GM12878 (cell line): ENCODE results near the gene FGR. TPM values are rescaled to one million over a fixed set of nuclear protein-coding genes. Genes with fewer than 3 reads are reported as not detected.

Experiments
- ATAC-seq: fragments of 200-7000 bp; cut with Tn5 transposase; 3 replicates; pipeline ENCODE4 v1.9.1; 2020; ENCODE audit warnings: mild to moderate bottlenecking, moderate library complexity
- BruUV-seq: library from RNA; stranded (reverse); fragments of 400-500 nt; replicated peaks from 2 replicates; lab custom pipeline; 2021; lab: Mats Ljungman, UMichigan
- CTCF ChIA-PET: fragments of 300-600 bp; sonication (Branson Sonifier 250); formaldehyde crosslinking; extraction: SDS; loops from one replicate; lab custom pipeline; 2021; ENCODE audit warnings: inconsistent platforms; lab: Yijun Ruan, JAX
- POLR2A ChIA-PET: fragments of 350-600 bp; formaldehyde crosslinking; extraction: SDS; loops from one replicate; lab custom pipeline; 2021; ENCODE audit warnings: inconsistent platforms; lab: Charles Lee
- RAD21 ChIA-PET: fragments of 300-600 bp; sonication (Branson Sonifier 250); formaldehyde crosslinking; loops from one replicate; lab custom pipeline; 2023; ENCODE audit warnings: antibody characterized with exemption; ENCODE audit not compliant: unreplicated experiment; lab: Charles Lee
- SMC1A ChIA-PET: fragments of 300-600 bp; sonication (Branson Sonifier 250); formaldehyde crosslinking; loops from one replicate; lab custom pipeline; 2023; ENCODE audit not compliant: unreplicated experiment, uncharacterized antibody; lab: Charles Lee
- DNase-seq: peaks from one replicate; pipeline ENCODE4 v3.0.0-alpha.2; 2011; ENCODE audit warnings: low read depth, low spot score
- FAIRE-seq: peaks from 3 replicates; lab custom pipeline; 2011; peaks lifted over from hg19 to GRCh38; lab: Jason Lieb, UNC
- H2AFZ ChIP-seq: 2 replicates; pipeline ENCODE4 v1.6.0; 2011; ENCODE audit warnings: low read depth, low read length, control low read depth; ENCODE audit not compliant: control insufficient read depth
- H3K27ac ChIP-seq: 2 replicates; pipeline ENCODE4 v1.5.1; 2011; ENCODE audit warnings: control low read depth; ENCODE audit not compliant: control insufficient read depth, insufficient read depth
- H3K27me3 ChIP-seq, 2 experiments: replicated peaks in 1 of 2; 2 replicates each; pipeline versions ENCODE4 v1.6.0 to v1.6.1; 2011; ENCODE audit warnings: low read length in 1 of 2; ENCODE audit not compliant: control insufficient read depth in 2 of 2, insufficient read depth in 2 of 2
- H3K36me3 ChIP-seq, 2 experiments: 2 replicates each; pipeline ENCODE4 v1.5.1; 2011; ENCODE audit warnings: low read length in 1 of 2; ENCODE audit not compliant: control insufficient read depth in 2 of 2, insufficient read depth in 2 of 2
- H3K4me1 ChIP-seq: 2 replicates; pipeline ENCODE4 v1.6.1; 2011; ENCODE audit warnings: mild to moderate bottlenecking, low read length, moderate library complexity, mixed read lengths; ENCODE audit not compliant: control insufficient read depth, insufficient read depth
- H3K4me2 ChIP-seq: 2 replicates; pipeline ENCODE4 v1.6.0; 2011; ENCODE audit warnings: control low read depth; ENCODE audit not compliant: control insufficient read depth, insufficient read depth
- H3K4me3 ChIP-seq: fragments of 200-600 bp; sonication (generic); 2 replicates; pipeline ENCODE4 v1.5.1; 2016
- H3K79me2 ChIP-seq: 2 replicates; pipeline ENCODE4 v1.6.0; 2011; ENCODE audit warnings: low read length; ENCODE audit not compliant: control insufficient read depth, insufficient read depth
- H3K9ac ChIP-seq: 2 replicates; pipeline ENCODE4 v1.8.0; 2011; ENCODE audit warnings: low read length, control low read depth, mixed read lengths; ENCODE audit not compliant: control insufficient read depth, insufficient read depth
- H3K9me3 ChIP-seq: replicated peaks from 3 replicates; pipeline ENCODE4 v1.5.1; 2011; ENCODE audit warnings: mild to moderate bottlenecking, low read length; ENCODE audit not compliant: control insufficient read depth, insufficient read depth
- H4K20me1 ChIP-seq: 2 replicates; pipeline ENCODE4 v1.6.0; 2011; ENCODE audit not compliant: control insufficient read depth, insufficient read depth
- BCL3 ChIP-seq: IDR thresholded peaks from 2 replicates; pipeline ENCODE4 v1.6.1; 2011; ENCODE audit warnings: borderline replicate concordance, low read depth, mild to moderate bottlenecking, moderate library complexity, low read length; ENCODE audit not compliant: insufficient read depth, poor library complexity, severe bottlenecking
- CHD4 ChIP-seq: fragments of 200-600 bp; sonication (generic); IDR thresholded peaks from 2 replicates; pipeline ENCODE4 v1.6.1; 2016; ENCODE audit warnings: mild to moderate bottlenecking
- EED ChIP-seq: sonication (generic); IDR thresholded peaks from 2 replicates; pipeline ENCODE4 v1.6.1; 2016; ENCODE audit warnings: antibody characterized with exemption, low read depth
- FOS ChIP-seq: IDR thresholded peaks from 3 replicates; pipeline ENCODE4 v1.6.1; 2011; ENCODE audit warnings: borderline replicate concordance; ENCODE audit not compliant: insufficient read length; ENCODE audit errors: extremely low read depth
- GABPA ChIP-seq: IDR thresholded peaks from 2 replicates; pipeline ENCODE4 v1.6.1; 2014; ENCODE audit warnings: antibody characterized with exemption, low read depth, mild to moderate bottlenecking, inconsistent platforms
- HDGF ChIP-seq: fragments of 450-650 bp; IDR thresholded peaks from 2 replicates; pipeline ENCODE4 v1.6.1; 2016; ENCODE audit warnings: antibody characterized with exemption
- IRF4 ChIP-seq: IDR thresholded peaks from 2 replicates; pipeline ENCODE4 v1.6.1; 2011; ENCODE audit warnings: low read depth, low read length
- LARP7 ChIP-seq: fragments of 450-650 bp; IDR thresholded peaks from 2 replicates; pipeline ENCODE4 v1.6.1; 2017; ENCODE audit warnings: mild to moderate bottlenecking
- NBN ChIP-seq: fragments of 450-650 bp; IDR thresholded peaks from 2 replicates; pipeline ENCODE4 v1.6.1; 2016
- NFIC ChIP-seq: IDR thresholded peaks from 2 replicates; pipeline ENCODE4 v1.6.1; 2012; ENCODE audit warnings: low read depth, mild to moderate bottlenecking, inconsistent platforms, low read length, moderate library complexity
- RB1 ChIP-seq: fragments of 450-650 bp; formaldehyde crosslinking; IDR thresholded peaks from 2 replicates; pipeline ENCODE4 v1.6.1; 2017; ENCODE audit warnings: mild to moderate bottlenecking, borderline replicate concordance
- SMAD1 ChIP-seq: fragments of 450-650 bp; IDR thresholded peaks from 2 replicates; pipeline ENCODE4 v1.6.1; 2018; ENCODE audit warnings: mild to moderate bottlenecking, low read depth; ENCODE audit not compliant: partially characterized antibody
- SMAD5 ChIP-seq: IDR thresholded peaks from 2 replicates; pipeline ENCODE4 v1.6.1; 2016; ENCODE audit warnings: antibody characterized with exemption, low read depth
- TCF12 ChIP-seq: IDR thresholded peaks from 2 replicates; pipeline ENCODE4 v1.6.1; 2011; ENCODE audit warnings: low read depth, mild to moderate bottlenecking, low read length
- TCF3 ChIP-seq: IDR thresholded peaks from 2 replicates; pipeline ENCODE4 v1.6.1; 2012; ENCODE audit warnings: low read depth, mild to moderate bottlenecking, low read length, borderline replicate concordance; ENCODE audit not compliant: insufficient read depth
- ZBTB33 ChIP-seq: fragments of 450-650 bp; IDR thresholded peaks from 2 replicates; pipeline ENCODE4 v1.6.1; 2017; ENCODE audit warnings: mild to moderate bottlenecking
- ZZZ3 ChIP-seq: IDR thresholded peaks from 2 replicates; pipeline ENCODE4 v1.6.1; 2011; ENCODE audit warnings: low read depth; ENCODE audit not compliant: control insufficient read depth, insufficient read length
- WGBS: methylation state at CpG from one replicate; pipeline ENCODE4 v1.1.6; 2016; ENCODE audit warnings: low lambda C conversion rate; ENCODE audit not compliant: insufficient replicate concordance, insufficient coverage; ENCODE audit errors: missing lambda C conversion rate; 5-methylcytosine and 5-hydroxymethylcytosine counted together
- in situ Hi-C: fragments of 300-500 bp; cut with MboI; formaldehyde crosslinking; loops from 9 replicates; pipeline ENCODE4 v1.14.3; 2018; ENCODE audit warnings: mixed read lengths
- intact Hi-C: fragments of 100-400 bp; cut with micrococcal nuclease; formaldehyde crosslinking; loops from one replicate; pipeline ENCODE4 v1.14.2; 2022; ENCODE audit not compliant: unreplicated experiment
- polyA plus RNA-seq, 11 experiments: library from polyadenylated mRNA; depleted of rRNA in 4 of 11; unstranded in 6 of 11; stranded (reverse) in 5 of 11; fragments of >200 nt; fragmentation: Nextera tagmentation in 4 of 11; fragmentation: Illumina TruSeq in 1 of 11; extraction: Ambion mirVana in 4 of 11; extraction: Trizol in 1 of 11; gene quantifications; 1 replicate in 1 of 11; 2 replicates in 10 of 11; pipeline versions ENCODE4 v1.2.1 to v1.2.3, GENCODE V29; 2011 to 2016; ENCODE audit warnings: inconsistent platforms in 2 of 11, missing spikeins in 2 of 11, low read depth in 1 of 11
- total RNA-seq, 4 experiments: library from RNA; depleted of rRNA in 3 of 4; stranded (reverse); fragments of >200 nt in 3 of 4; fragmentation: Illumina TruSeq in 1 of 4; extraction: Trizol in 1 of 4; gene quantifications; 2 replicates each; pipeline versions ENCODE4 v1.2.1 to v1.2.3, GENCODE V29; 2013 to 2021
- TF ChIP-seq, protein P1 (sequence below): IDR thresholded peaks from 2 replicates; pipeline ENCODE4 v1.6.1; 2011; ENCODE audit warnings: mild to moderate bottlenecking, low read depth, low read length, moderate library complexity; ENCODE audit not compliant: insufficient replicate concordance

Gene FGR
- total and polyA plus RNA-seq, 10 of the 15 experiments (the other 5 are each of a cell fraction or from before 2014, with no cell fraction given) = 10.9 to 193 (median 74.7) TPM

GRCh38 chr1:27624467-27625178, 10.4 kb downstream of the FGR start:
- Histone ChIP-seq H2AFZ (no peak overlapping the region; the same call in 1 of the 2 replicates), H3K27ac (peak overlapping the region; percentile 85)
- FAIRE-seq = peak; percentile 31
- no peak for TF ChIP-seq CHD4
- peak; percentile 52 for TF ChIP-seq NBN
- no peak for TF ChIP-seq GABPA
- peak; percentile 99 for TF ChIP-seq HDGF
- TF ChIP-seq TCF12 = 0 out of 2 replicates have a peak, but pooled peaks have one; percentile 41
- TF ChIP-seq IRF4 = 0 out of 2 replicates have a peak, but pooled peaks have one; percentile 29
- TF ChIP-seq ZBTB33 = 0 out of 2 replicates have a peak, but pooled peaks have one; percentile 5
- 0 out of 2 replicates have a peak, but pooled peaks have one; percentile 10 for TF ChIP-seq EED
- TF ChIP-seq SMAD5 = 0 out of 2 replicates have a peak, but pooled peaks have one; percentile 11
- no peak for TF ChIP-seq ZZZ3
- no peak for TF ChIP-seq RB1
- TF ChIP-seq SMAD1 = peak; percentile 25
- no peak for TF ChIP-seq FOS
- TF ChIP-seq BCL3 = peak; percentile 10
- peak; percentile 80; the same call in 1 of the 2 replicates for TF ChIP-seq TCF3
- TF ChIP-seq LARP7 = 0 out of 2 replicates have a peak, but pooled peaks have one; percentile 7
- no peak for TF ChIP-seq NFIC
- TF ChIP-seq, protein P1, sequence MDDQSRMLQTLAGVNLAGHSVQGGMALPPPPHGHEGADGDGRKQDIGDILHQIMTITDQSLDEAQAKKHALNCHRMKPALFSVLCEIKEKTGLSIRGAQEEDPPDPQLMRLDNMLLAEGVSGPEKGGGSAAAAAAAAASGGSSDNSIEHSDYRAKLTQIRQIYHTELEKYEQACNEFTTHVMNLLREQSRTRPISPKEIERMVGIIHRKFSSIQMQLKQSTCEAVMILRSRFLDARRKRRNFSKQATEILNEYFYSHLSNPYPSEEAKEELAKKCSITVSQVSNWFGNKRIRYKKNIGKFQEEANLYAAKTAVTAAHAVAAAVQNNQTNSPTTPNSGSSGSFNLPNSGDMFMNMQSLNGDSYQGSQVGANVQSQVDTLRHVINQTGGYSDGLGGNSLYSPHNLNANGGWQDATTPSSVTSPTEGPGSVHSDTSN = peak; percentile 10

More at GRCh38 chr1:27624467-27625178, 10.4 kb downstream of the FGR start:
- RAD21 ChIA-PET = interaction anchor here (1.0 to 17.1 kb wide), 11 partner anchors 7 to 148 kb away, joined by 3 to 211 read pairs (median 5); partner anchors contain the start of genes AHDC1 and STX12
- Histone ChIP-seq H3K9me3 (no peaks in the 10 kb centered on the region), H3K4me2 (peak overlapping the region; percentile 47), H4K20me1 (no peaks in the 10 kb centered on the region), H3K79me2 (peaks cover 42% of the 10 kb centered on the region), H3K27me3 (no peaks in the 10 kb centered on the region), H3K9ac (peak overlapping the region; percentile 76), H3K4me1 (peaks cover 63% of the 10 kb centered on the region), H3K36me3 (peaks cover 0 to 8% of the 10 kb centered on the region in 2 experiments; a peak in 2 of 4 replicates), H3K4me3 (peak overlapping the region; percentile 93)
- SMC1A ChIA-PET = interaction anchor here (1.0 to 10.4 kb wide), 7 partner anchors 8 to 148 kb away, joined by 3 to 114 read pairs (median 9); partner anchors contain the start of gene STX12
- 43% methylated on average over 7 of the region's 7 CpGs for WGBS
- ATAC-seq (peak; percentile 31), DNase-seq (peak; percentile 67)
- in situ Hi-C loops (no loop called here), intact Hi-C loops (loop anchor here (2.0 kb wide), 1 partner anchor 14 kb away; no protein-coding TSS in a partner anchor)
- POLR2A ChIA-PET = interaction anchor here (0.6 to 14.3 kb wide), 7 partner anchors 11 to 933 kb away, joined by 4 to 141 read pairs (median 10); partner anchors contain the start of genes FGR and IFI6
- CTCF ChIA-PET = interaction anchor here (0.6 to 17.2 kb wide), 9 partner anchors 8 to 390 kb away, joined by 3 to 208 read pairs (median 4); partner anchors contain the start of genes AHDC1 and WDTC1
- no TSS peak for BruUV-seq
